ENCODE results near the gene SAMD10. TPM values are rescaled to one million over a fixed set of nuclear protein-coding genes. Genes with fewer than 3 reads are reported as not detected.
"Not testable (repeated sequence)": the region's sequence is repeated elsewhere in the genome, so short reads cannot be mapped to it uniquely, and the experiment has no call there.

SAMD10 gene
- total RNA-seq, 1 donor from 2014 or later, result 3.5 TPM

DNA sequence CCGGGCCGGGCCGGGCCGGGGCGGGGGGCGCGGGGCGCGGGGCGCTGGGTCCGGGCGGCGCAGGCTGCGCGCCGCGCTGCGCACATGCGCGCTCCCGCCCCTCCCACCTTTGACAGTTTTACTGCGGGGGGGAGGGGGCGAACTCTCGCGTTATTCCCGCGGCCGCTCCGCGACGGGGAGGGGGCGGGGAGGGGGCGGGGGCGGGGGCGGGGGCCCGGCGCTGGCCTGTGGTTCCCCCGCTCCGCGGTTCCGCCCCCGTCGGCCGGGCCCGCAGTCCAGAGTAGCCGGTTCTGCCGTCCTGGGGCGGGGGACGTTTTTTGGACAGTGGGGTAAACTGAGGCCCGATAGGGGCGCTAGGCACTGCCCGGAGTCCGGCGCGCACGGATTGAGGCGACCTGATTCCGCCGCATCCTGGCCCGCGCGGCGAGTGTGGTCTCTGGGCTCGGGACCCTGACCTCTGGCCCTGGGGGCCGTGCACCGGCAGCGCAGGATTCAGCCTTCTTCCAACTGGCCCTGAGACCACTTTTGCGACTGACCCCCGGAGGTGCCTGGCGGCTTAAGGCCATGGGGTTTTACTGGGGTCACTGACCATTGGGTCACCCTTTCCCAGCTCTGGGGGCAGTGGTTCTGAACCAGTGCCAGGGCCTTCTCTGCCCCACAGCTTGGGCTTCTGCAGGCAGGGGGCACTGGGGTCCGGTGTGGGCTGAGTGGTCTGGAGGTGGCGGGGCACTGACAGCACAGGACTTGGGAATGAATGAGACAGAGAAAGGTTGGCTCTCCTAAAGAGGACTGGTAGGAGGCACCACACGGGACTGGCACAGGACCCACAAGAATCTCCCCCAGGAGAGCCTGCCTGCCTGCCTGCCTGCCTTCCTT is 9.4 kb downstream of the SAMD10 start, which contains the start of gene ZNF512B:
TSS of gene ZNF512B (minus strand) at position 93 of the 876 bp plus-strand sequence. CDS start 1,980 bp downstream, outside the sequence.
- peak; percentile 55 for ATAC-seq
- peak; percentile 75 for DNase-seq (ENCODE audit: low spot score)

DNA sequence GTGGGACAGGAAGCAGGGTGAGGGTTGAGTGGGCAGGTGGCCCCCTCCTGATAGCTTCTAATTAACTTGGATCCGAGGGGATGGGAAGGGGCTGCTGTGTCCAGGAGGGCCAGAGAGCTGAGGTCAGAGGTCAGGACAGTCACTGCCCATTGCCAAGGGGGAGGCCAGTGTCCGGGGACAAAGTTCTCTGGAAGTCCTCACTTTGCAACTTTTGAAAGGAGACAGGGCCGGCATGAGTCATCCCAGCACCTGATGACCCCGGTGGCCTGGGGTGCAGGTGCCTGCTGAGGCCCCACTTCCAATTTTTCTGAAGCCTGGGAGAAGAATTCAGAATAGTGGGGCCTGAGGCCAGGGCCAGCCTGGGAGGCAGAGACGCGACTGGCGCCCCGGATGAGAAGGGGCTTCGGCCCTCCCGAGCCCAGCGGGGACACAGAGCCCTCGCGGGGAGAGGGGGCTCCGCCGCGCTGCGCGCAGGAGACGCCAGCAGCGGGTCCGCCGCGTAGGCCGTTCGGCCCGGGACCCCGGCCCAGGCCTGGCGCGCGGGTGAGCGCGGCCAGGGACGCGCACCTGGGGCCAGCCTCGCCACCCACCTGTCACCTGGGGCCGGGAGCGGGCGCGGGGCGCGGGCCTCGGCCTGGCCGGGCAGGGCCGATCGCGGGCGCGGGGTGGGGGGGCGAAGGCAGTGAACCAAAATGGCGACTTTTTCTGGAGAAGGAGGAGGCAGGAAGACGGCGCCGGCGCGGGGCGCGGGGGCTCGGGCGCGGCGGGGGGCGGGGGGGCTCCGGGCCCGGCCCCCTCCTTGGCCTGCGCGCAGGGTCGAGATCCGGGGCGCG is 10.3 kb downstream of the SAMD10 start:
- ATAC-seq (peak; percentile 68), DNase-seq (ENCODE audit: low spot score) (peak; percentile 86)

DNA sequence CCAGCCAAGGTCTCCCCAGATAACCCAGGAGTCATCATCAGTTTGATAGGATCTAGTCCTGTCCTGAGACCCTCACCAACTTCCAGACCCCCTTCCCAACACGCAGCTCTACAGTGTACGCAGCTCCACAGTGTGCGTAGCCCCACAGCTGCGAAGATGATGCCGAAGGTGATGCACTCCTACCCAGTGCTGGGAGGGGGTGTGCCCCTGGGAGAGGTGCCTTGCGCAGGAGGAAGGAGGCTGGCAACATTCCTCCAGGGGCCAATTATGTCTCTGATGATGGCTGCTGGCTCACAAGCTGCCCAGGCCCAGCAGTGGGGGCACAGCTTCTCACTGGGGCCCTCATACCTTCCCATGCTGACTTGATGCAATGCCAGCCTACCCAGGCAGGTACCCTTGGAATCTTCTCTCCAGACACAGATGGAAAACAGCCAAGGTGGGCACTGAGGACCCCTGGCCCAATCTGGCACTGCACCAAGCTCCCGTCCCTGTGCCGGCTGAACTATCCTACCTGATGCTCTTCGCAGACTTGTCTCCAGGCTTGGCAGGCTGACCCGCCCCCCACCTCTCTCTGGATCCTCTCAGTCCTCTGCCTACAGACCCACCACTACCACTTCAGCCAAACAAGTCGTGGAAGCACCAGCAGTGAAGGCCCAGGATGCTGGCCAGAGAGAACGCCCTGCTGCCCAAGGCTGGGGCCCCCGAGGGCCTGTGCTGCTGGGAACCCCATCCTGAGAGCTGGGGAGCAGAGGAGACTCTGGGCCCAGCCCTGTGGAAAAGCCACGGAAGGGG is 11.1 kb downstream of the SAMD10 start:
- no peak for ATAC-seq
- peak; percentile 58 for DNase-seq (ENCODE audit: low spot score)

DNA sequence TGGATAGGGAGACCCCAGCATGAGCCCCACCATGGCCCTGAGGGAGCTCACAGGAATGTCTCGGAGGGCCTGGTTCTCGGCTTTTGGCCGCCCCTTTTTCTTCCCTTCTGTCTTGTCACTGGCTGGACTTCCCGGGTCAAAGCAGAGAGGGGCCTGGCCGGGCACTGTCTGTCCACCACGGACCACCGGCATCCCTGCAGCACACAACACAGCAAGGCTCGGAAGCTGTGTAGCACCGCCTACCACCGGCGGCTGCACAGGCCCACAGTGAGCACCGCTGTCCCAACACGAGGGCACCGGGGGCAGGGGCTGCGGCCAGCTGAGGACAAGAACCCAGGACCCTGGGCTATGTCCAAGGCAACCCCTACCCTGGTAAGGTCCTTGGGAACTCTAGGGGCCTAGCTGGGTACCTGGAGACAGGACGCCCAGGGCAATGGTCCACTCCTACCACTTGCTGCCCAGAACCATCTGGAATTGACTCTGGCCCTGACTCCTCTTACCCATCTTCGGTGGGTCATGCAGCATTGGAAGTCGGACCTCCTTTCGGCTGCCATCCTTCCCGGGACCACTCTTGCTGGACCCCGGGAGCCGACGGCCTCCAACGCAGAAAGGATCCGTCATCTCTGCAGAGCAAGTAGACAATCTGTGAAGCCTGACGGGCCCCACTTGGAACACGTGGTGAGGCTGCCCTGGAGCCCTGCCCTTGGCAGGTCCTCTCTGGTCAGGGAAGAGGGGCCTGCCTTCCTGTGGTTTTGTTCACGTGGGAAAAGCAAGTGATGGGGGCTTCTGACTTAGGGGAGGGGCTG is 11.9 kb downstream of the SAMD10 start:
- DNase-seq (ENCODE audit: low spot score) (no peak), ATAC-seq (no peak)

DNA sequence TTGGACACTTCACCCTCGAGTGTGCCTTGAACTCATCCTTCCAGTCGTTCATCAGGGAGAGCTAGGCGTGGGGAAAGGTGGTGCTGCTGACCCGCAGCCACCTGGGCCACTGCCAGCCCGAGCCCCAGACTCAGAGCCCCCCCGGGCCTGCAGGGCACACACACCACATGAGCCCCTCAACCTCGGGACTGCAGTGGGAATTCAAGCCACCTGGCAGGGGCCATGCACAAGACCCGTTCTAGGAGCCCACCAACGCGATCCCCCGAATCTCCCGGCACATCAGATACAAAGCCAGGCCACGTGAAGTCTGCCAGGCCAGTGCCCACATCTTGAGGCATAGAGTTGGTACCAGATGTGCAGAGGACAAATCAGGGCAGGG is 12.5 kb downstream of the SAMD10 start:
- DNase-seq (ENCODE audit: low spot score) (no peak), ATAC-seq (no peak)

DNA sequence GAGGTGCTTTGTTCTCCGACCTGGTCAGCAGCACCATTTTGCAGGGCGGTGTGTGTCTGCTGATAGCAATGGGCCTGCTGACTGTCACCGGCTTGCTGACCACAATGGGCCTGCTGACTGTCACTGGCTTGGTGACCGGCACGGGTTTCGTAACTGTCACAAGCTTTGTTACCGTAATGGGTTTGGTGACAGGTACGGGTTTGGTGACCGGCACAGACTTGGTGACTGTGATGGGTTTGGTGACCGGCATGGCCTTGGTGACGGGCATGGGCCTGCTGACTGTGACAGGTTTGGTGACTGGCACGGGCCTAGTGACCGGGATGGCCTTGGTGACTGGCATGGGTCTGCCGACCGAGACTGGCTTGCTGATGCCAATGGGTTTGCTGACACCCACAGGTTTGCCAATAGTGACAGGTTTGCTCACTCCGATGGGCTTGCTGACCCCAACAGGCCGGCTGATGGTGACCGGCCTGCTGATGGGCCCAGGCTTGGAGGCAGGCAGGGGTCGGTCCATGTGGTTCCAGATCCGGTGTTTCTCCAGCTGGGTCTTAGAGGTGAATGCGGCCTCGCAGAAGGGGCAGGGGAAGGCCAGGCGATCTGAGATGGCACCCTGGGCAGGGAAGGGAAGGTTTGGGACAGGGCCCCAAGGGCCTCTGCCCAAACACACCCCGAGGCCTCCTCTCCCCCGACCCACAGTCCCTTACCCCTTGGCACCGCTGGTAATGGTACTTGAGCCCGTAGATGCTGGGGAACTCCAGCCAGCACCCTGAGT is 13.1 kb downstream of the SAMD10 start:
- no peak for DNase-seq (ENCODE audit: low spot score)
- no peak for ATAC-seq

DNA sequence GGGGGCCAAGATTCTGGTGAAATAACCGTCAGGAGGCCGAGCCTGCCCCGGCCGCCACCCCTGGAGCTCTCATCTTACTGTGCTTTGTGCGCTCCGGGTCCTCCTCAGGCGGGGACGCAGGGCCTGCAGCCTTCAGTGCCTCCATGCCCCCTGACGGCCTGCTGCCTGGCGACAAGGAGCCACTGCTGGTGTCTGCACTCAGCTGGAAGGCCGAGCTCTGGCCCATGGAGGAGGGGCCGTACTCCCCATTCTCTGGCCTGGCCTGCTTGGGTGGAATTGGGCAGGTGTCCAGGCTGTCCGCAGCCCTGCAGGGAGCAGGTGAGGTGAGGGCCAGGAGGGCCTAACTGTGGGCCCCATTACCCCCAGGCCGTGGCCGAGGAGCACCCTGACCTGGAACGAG is 15.0 kb downstream of the SAMD10 start:
- no peak for ATAC-seq
- DNase-seq (ENCODE audit: low spot score), result no peak

DNA sequence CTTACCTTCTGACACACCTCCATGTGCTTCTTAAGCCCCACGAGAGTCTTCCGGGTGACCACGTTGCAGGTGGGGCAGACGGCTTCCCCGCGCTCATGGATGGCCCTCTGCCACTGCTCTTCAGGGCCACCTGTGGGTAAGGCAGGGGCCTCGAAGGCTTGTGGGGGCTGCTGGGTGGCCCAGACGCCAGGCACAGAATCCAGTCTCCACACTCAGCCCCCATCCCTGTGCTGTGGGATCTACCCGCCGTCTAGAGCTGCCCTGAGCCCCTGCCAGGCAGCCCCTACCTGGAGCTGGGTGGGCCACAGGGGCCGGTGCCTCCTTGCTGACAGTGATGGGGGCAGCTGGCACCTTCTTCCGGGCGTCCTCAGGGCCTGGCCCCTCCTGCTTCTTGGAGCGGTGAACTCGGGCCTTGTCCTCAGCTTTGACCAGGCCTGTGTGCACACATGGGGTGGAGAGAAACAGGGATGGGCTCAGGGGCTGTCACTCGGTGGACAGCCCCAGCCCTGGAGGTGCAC is 15.6 kb downstream of the SAMD10 start:
- DNase-seq (ENCODE audit: low spot score) (no peak), ATAC-seq (no peak)

DNA sequence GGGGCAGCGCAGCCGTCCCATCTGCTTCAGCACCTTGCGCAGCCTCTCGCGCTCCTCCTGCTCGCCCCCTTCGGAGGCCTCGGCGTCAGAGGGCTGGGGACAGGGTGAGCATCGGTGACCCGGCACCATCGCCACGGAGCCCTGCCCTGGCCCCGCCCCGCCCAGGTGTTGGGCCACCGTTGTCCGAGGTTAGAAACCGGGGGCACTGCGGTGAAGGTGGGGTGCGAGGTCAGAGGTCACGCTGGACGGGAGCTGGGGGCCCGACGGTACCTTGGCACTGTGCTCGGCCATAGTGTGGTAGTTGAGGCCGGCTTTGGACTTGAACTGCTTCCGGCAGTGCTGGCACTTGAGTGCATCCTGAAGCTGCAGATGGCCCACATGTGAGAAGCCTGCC is 16.1 kb downstream of the SAMD10 start:
- DNase-seq (ENCODE audit: low spot score), result no peak
- ATAC-seq, result no peak

DNA sequence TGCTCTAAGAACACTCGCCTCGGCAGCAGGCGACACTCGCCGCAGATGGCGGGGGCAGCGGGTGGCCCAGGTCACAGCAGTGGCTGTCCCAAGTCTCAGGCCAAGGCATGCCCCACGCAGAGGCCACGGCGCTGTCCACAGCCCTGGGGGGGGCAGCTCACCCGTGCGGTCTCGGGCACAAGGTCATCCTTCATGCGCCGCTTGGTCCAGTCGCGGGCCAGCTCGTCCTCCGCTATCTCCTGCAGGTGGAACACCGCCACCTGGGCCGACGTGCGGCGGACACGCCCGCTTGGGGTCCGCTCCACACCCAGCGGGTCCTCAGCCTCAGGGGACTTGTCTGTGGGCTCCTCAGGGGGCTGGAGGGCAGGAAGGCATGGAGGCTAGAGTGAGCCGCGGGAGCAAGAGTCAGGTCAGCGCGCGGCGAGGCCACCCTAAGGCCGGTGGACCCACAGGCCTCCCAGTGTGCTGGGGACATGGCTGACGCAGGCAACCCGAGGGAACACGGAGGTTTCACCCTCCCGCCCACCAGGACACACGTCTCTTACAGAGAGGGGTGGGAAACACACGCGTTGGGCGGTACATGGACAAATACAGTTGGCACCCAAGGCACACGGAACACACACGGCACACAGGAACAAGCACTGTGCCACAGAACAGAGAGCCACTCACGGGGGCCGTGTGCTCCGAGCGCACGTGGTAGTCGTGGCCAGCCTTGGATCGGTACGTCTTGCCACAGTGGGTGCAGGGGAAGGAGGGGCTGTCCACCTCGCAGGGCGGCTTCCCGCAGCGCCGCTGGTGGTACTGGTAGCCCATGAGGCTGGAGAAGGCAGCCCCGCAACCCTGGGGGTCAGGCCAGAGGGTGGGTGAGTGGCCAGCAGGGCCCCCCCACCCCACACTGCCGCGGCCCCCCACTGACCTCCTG is 16.8 kb downstream of the SAMD10 start:
- ATAC-seq, result no peak
- DNase-seq (ENCODE audit: low spot score), result no peak

DNA sequence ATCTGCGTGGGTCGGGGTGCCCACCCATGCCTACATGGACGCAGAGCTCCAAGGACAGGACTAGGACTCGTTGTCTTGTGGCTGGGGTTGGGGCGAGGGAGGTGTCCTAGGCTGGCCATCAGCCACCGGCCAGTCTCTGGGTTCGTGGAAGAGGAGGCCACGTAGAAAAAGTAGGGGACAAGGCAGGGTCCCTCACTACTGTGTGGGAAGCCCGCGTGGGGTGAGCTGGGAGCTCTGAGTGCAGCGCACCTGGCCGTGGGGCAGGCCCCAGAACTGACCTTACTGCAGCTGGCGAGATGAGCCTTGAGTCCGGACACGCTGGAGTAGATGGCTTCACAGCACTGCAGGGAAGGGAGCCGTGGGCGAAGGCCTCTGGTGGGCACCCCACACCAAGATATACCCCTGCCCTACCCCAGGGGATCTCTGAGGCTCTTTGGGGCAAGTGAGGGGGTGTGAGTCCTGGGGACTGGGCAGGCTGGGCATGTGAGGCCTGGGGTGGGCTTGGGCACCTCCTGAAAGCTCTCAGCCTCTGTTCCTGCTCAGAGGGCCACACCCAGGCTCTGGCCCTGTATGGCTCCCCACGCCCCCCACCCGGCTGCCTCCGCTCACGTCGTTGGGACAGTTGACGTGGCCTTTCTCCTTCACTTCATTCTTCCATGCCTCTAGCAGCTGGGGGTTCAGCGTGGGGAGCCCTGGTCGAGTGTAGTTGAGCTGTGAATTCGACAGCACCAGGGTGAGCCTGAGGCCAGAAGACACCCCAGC is 17.6 kb downstream of the SAMD10 start:
- ATAC-seq, result no peak
- no peak for DNase-seq (ENCODE audit: low spot score)

DNA sequence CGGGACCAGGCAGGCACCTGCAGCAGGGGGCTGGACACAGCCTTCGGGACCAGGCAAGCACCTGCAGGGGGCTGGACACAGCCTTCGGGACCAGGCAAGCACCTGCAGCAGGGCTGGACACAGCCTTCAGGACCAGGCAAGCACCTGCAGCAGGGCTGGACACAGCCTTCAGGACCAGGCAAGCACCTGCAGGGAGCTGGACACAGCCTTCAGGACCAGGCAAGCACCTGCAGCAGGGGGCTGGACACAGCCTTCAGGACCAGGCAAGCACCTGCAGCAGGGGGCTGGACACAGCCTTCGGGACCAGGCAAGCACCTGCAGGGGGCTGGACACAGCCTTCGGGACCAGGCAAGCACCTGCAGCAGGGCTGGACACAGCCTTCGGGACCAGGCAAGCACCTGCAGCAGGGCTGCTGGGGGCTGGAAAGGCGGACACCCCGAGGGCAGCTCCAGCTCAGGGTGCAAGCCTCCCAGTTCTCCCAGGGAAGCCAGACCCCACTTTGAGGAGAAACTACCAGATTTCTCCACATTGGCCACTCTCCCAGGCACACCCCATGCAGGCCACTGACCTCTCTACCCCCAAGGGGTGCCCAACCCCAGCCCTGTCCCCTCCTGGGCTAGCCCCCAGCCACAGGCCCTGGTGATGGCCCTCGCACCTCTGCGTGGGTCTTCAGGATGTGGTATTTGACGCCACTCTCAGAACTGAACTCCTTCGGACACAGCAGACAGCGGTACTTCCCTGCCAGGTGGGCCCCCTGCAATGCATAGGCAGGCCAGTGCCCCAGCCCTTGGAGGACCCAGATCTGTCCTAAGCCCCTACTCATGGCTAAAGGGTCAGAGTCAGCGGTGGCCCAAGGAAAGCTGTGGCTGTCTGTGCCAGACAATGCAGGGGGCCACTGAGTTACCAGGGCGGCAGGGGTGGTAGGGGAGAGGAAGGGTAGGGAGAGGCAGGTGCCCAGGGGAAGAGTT is 18.5 kb downstream of the SAMD10 start:
- not testable (repeated sequence) for ATAC-seq; DNase-seq (ENCODE audit: low spot score)

DNA sequence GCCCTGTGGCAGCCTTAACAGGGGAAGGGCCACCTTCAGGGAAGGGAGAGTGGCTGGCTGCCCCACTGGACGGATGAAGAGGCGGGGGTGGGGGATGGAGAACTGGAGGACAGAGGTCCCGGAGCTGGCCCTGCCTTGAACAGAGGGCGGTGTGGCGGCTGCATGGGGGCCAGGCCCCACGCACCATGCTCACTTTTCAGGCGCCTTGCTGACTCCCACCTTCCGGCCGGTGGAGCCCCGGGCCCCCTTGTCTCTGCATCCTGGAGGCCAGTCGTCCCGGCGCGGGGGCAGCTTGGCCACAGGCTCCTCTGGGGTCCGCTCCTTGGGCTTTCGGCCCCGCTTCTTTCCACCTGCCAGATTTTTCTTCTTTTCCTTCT is 19.8 kb downstream of the SAMD10 start:
- ATAC-seq (no peak), DNase-seq (ENCODE audit: low spot score) (no peak)

DNA sequence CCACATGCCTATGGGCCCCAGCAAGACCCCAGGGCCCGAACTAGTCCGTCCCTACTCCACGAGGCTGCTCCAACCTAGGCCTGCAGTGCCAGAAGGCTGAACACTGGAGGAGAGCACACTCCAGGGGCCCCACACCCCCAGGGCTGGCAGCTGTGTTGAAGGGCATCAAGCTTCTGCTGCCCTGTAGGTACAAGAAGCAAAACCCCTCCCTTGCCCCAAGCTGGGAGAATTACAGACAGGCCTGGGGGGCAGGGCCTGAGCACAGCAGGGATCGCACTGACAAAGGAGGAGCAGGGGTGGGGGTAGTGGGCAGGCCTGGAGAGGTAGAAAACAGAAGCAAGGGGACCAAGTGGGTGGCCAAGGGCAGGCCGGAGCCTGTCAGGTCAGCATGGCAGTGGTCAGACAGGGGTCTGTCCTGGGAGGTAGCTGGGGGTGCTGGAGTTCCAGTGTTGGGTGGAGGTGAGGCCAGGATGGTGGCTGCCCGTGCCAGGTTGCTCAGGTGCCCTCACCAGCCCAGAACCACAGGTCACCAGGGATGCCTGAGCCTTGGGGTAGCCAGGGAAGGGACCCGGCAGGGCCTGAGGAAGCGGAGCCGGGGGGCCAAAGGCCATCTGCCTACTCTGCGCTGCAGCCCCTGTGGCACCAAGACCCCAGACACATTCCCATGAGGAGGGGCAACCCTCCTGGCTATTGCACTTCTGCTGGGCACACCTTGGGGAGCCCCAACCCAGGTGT is 20.3 kb downstream of the SAMD10 start:
- DNase-seq (ENCODE audit: low spot score) (no peak), ATAC-seq (no peak)

DNA sequence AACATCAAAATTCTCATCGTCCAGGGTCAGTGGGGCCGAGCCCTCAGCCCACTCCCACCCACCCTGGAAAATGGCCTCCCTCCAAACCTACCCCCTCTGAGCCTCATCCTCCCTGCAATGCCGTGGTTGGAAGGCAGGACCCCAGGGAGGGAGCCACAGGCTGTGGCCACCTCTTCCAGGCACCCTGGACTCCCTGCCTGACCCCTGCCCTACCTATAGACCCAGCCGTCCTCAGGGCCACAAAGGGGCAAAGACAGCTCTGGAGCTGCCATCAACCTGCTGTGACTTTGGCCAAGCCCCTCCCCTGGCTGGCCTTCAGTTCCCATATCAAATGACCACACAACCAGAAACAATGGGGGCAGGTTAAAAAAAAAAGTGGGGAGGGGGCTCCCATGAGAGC is 21.0 kb downstream of the SAMD10 start:
- DNase-seq (ENCODE audit: low spot score) (no peak), ATAC-seq (no peak)

All from left lobe of liver (tissue), 2 donors.